H9 (cell line): ENCODE results near the gene OPN1MW. TPM values are rescaled to one million over a fixed set of nuclear protein-coding genes. Genes with fewer than 3 reads are reported as not detected.
"Not testable (repeated sequence)": the region's sequence is repeated elsewhere in the genome, so short reads cannot be mapped to it uniquely, and the experiment has no call there.

Experiments
- DNase-seq: peaks from one replicate; pipeline ENCODE4 v3.0.0-alpha.2; 2017
- H2AFZ ChIP-seq: one replicate; pipeline ENCODE4 v1.6.1; 2013; ENCODE audit warnings: mild to moderate bottlenecking, low read length, control low read depth, moderate library complexity
- H2AK5ac ChIP-seq: 2 replicates; pipeline ENCODE4 v1.6.1; 2013; ENCODE audit warnings: low read length, control low read depth, mixed read lengths; ENCODE audit not compliant: insufficient read length
- H2BK120ac ChIP-seq: one replicate; pipeline ENCODE4 v1.6.1; 2013; ENCODE audit warnings: low read depth, mild to moderate bottlenecking, low read length, control low read depth, inconsistent platforms; ENCODE audit not compliant: poor library complexity, severe bottlenecking
- H2BK12ac ChIP-seq: 2 replicates; pipeline ENCODE4 v1.6.1; 2013; ENCODE audit warnings: low read length, control low read depth, mixed read lengths, low read depth; ENCODE audit not compliant: insufficient read length
- H2BK15ac ChIP-seq: 2 replicates; pipeline ENCODE4 v1.6.1; 2013; ENCODE audit warnings: low read depth, low read length, control low read depth
- H2BK20ac ChIP-seq: one replicate; pipeline ENCODE4 v1.6.1; 2013; ENCODE audit warnings: low read depth, mild to moderate bottlenecking, low read length, control low read depth, inconsistent platforms; ENCODE audit not compliant: poor library complexity, severe bottlenecking
- H2BK5ac ChIP-seq: 2 replicates; pipeline ENCODE4 v1.6.1; 2013; ENCODE audit warnings: low read length, control low read depth, mixed read lengths; ENCODE audit not compliant: insufficient read length
- H3K14ac ChIP-seq: 2 replicates; pipeline ENCODE4 v1.6.1; 2013; ENCODE audit warnings: low read length, control low read depth; ENCODE audit not compliant: insufficient read depth
- H3K18ac ChIP-seq: 2 replicates; pipeline ENCODE4 v1.6.1; 2013; ENCODE audit warnings: low read depth, mild to moderate bottlenecking, mixed read lengths, low read length, control low read depth; ENCODE audit not compliant: insufficient read length
- H3K23ac ChIP-seq: 2 replicates; pipeline ENCODE4 v1.6.1; 2013; ENCODE audit warnings: low read length, control low read depth, mixed read lengths, low read depth; ENCODE audit not compliant: insufficient read length
- H3K23me2 ChIP-seq: 2 replicates; pipeline ENCODE4 v1.6.1; 2013; ENCODE audit warnings: low read depth, mild to moderate bottlenecking, mixed read lengths, low read length, control low read depth; ENCODE audit not compliant: insufficient read length, poor library complexity, severe bottlenecking
- H3K27ac ChIP-seq: 2 replicates; pipeline ENCODE4 v1.5.1; 2013; ENCODE audit warnings: low read length, control low read depth, mixed read lengths, low read depth; ENCODE audit not compliant: insufficient read length
- H3K27me3 ChIP-seq: 2 replicates; pipeline ENCODE4 v1.6.1; 2013; ENCODE audit warnings: low read length, control low read depth, inconsistent platforms; ENCODE audit not compliant: insufficient read depth
- H3K4ac ChIP-seq: 2 replicates; pipeline ENCODE4 v1.6.1; 2013; ENCODE audit warnings: low read depth, mild to moderate bottlenecking, control low read depth, inconsistent platforms, low read length, moderate library complexity
- H3K4me1 ChIP-seq: 2 replicates; pipeline ENCODE4 v1.6.1; 2013; ENCODE audit warnings: low read length, control low read depth, inconsistent platforms; ENCODE audit not compliant: insufficient read depth
- H3K4me2 ChIP-seq: 2 replicates; pipeline ENCODE4 v1.6.1; 2013; ENCODE audit warnings: low read length, control low read depth, mixed read lengths; ENCODE audit not compliant: insufficient read length, insufficient read depth
- H3K56ac ChIP-seq: 2 replicates; pipeline ENCODE4 v1.6.1; 2013; ENCODE audit warnings: low read depth, mild to moderate bottlenecking, mixed read lengths, low read length, control low read depth; ENCODE audit not compliant: insufficient read length
- H3K79me1 ChIP-seq: 2 replicates; pipeline ENCODE4 v1.6.1; 2013; ENCODE audit warnings: low read depth, mild to moderate bottlenecking, moderate library complexity, low read length, control low read depth, inconsistent platforms; ENCODE audit not compliant: insufficient read depth, poor library complexity, severe bottlenecking
- H3K79me2 ChIP-seq: 2 replicates; pipeline ENCODE4 v1.6.1; 2013; ENCODE audit warnings: low read length, control low read depth, inconsistent platforms; ENCODE audit not compliant: insufficient read depth
- H3K9ac ChIP-seq: 2 replicates; pipeline ENCODE4 v1.6.1; 2013; ENCODE audit warnings: low read length, control low read depth, mixed read lengths; ENCODE audit not compliant: insufficient read length; ENCODE audit errors: extremely low read depth
- H3K9me3 ChIP-seq: one replicate; pipeline ENCODE4 v1.6.1; 2013; ENCODE audit warnings: low read depth, low read length, inconsistent platforms; ENCODE audit not compliant: control insufficient read depth
- H3T11ph ChIP-seq: one replicate; pipeline ENCODE4 v1.6.1; 2013; ENCODE audit warnings: mild to moderate bottlenecking, low read length, control low read depth, inconsistent platforms
- H4K20me1 ChIP-seq: one replicate; pipeline ENCODE4 v1.6.1; 2013; ENCODE audit not compliant: control insufficient read depth, insufficient read length, insufficient read depth
- H4K5ac ChIP-seq: 2 replicates; pipeline ENCODE4 v1.6.1; 2013; ENCODE audit warnings: low read depth, mild to moderate bottlenecking, mixed read lengths, low read length, control low read depth; ENCODE audit not compliant: insufficient read length
- H4K8ac ChIP-seq: replicated peaks from 2 replicates; pipeline ENCODE4 v1.6.1; 2013; ENCODE audit warnings: low read length, control low read depth, mixed read lengths, low read depth; ENCODE audit not compliant: insufficient read length
- H4K91ac ChIP-seq: 2 replicates; pipeline ENCODE4 v1.6.1; 2013; ENCODE audit warnings: low read depth, mild to moderate bottlenecking, moderate library complexity, mixed read lengths, low read length, control low read depth; ENCODE audit not compliant: insufficient read length
- H3K27ac Mint-ChIP-seq, 3 experiments: 2 replicates in 2 of 3; 3 replicates in 1 of 3; pipeline ENCODE4 v1.8.0; 2020 to 2021; ENCODE audit warnings: mixed read lengths in 3 of 3, mild to moderate bottlenecking in 1 of 3, moderate library complexity in 1 of 3
- H3K27me3 Mint-ChIP-seq: 2 replicates; pipeline ENCODE4 v1.8.0; 2021; ENCODE audit warnings: low read depth, mild to moderate bottlenecking, moderate library complexity, mixed read lengths
- H3K36me3 Mint-ChIP-seq, 3 experiments: 2 replicates in 2 of 3; 3 replicates in 1 of 3; pipeline ENCODE4 v1.8.0; 2020 to 2021; ENCODE audit warnings: low read depth in 3 of 3, mixed read lengths in 3 of 3; ENCODE audit not compliant: insufficient read depth in 1 of 3
- H3K4me1 Mint-ChIP-seq, 2 experiments: 2 replicates each; pipeline ENCODE4 v1.8.0; 2020; ENCODE audit warnings: mixed read lengths in 2 of 2
- H3K4me3 Mint-ChIP-seq, 2 experiments: 2 replicates in 1 of 2; 3 replicates in 1 of 2; pipeline ENCODE4 v1.8.0; 2020 to 2021; ENCODE audit warnings: mild to moderate bottlenecking in 2 of 2, mixed read lengths in 2 of 2, moderate library complexity in 1 of 2
- H3K9me3 Mint-ChIP-seq, 2 experiments: 2 replicates in 1 of 2; 3 replicates in 1 of 2; pipeline ENCODE4 v1.8.0; 2020; ENCODE audit warnings: mild to moderate bottlenecking in 2 of 2, mixed read lengths in 2 of 2, moderate library complexity in 1 of 2
- WGBS: extraction: QIAGEN DNeasy Blood & Tissue Kit; methylation state at CpG from one replicate; pipeline ENCODE4 v1.1.7; 2013; ENCODE audit warnings: missing lambda C conversion rate, low lambda C conversion rate, mixed read lengths; ENCODE audit not compliant: insufficient read length; ENCODE audit errors: extremely low coverage; 5-methylcytosine and 5-hydroxymethylcytosine counted together
- long read RNA-seq: library from polyadenylated mRNA; unstranded; transcript quantifications from one replicate; pipeline ENCODE4 v2.0.0, GENCODE V29; 2020
- total RNA-seq: library from RNA; stranded (reverse); gene quantifications from 2 replicates; pipeline ENCODE4 v1.2.1, GENCODE V29; 2021

OPN1MW gene
- total RNA-seq, result not detected in 2 replicates
- long read RNA-seq, result 0 reads

GRCh38 chrX:154182296-154182695 is at the start of gene OPN1MW:
Gene OPN1MW (plus strand): TSS chrX:154182596. CDS start chrX:154182678, 82 bp downstream.
- not testable (repeated sequence) for H4K20me1 ChIP-seq, H3K27ac ChIP-seq, H2AFZ ChIP-seq, H3T11ph ChIP-seq, H2BK5ac ChIP-seq, H4K5ac ChIP-seq, H3K4me1 ChIP-seq, H2BK15ac ChIP-seq, H3K4me1 Mint-ChIP-seq, H3K4me3 Mint-ChIP-seq, H3K79me1 ChIP-seq, H2AK5ac ChIP-seq, H3K56ac ChIP-seq, H3K9ac ChIP-seq, H3K9me3 Mint-ChIP-seq, H2BK20ac ChIP-seq, H3K36me3 Mint-ChIP-seq, H3K27ac Mint-ChIP-seq, H3K9me3 ChIP-seq, H2BK12ac ChIP-seq, H3K14ac ChIP-seq, H3K27me3 ChIP-seq, H4K8ac ChIP-seq, H4K91ac ChIP-seq, H3K23ac ChIP-seq, H3K18ac ChIP-seq, DNase-seq, H3K27me3 Mint-ChIP-seq, H3K4ac ChIP-seq, H3K79me2 ChIP-seq, H2BK120ac ChIP-seq, H3K4me2 ChIP-seq, H3K23me2 ChIP-seq
- no CpG with 5 or more reads among the region's 14 CpGs for WGBS
